HepG2 (cell line): ENCODE data around the gene OTUD7B. TPM values are rescaled to one million over a fixed set of nuclear protein-coding genes. Genes with fewer than 3 reads are reported as not detected.

Experiments used
- CENPT ChIP-seq: sonication (generic); formaldehyde crosslinking; IDR thresholded peaks from 2 replicates; pipeline ENCODE4 v1.8.0; 2022; ENCODE audit warnings: low read depth, mild to moderate bottlenecking, moderate library complexity, missing genetic modification reagents
- DDIT3 ChIP-seq: sonication (generic); formaldehyde crosslinking; IDR thresholded peaks from 2 replicates; pipeline ENCODE4 v1.4.0; 2020; ENCODE audit warnings: mild to moderate bottlenecking, missing genetic modification reagents
- FOXA1 ChIP-seq, 2 experiments: fragments of 450-650 bp in 1 of 2; sonication (generic) in 1 of 2; formaldehyde crosslinking in 1 of 2; IDR thresholded peaks; 2 replicates each; pipeline versions ENCODE4 v1.4.0 to v1.6.1; 2016 to 2020; ENCODE audit warnings: missing genetic modification reagents in 1 of 2
- HDAC1 ChIP-seq: sonication (generic); formaldehyde crosslinking; IDR thresholded peaks from 2 replicates; pipeline ENCODE4 v1.5.1; 2020; ENCODE audit warnings: mild to moderate bottlenecking, missing genetic modification reagents
- HOXA7 ChIP-seq: sonication (generic); formaldehyde crosslinking; IDR thresholded peaks from 2 replicates; pipeline ENCODE4 v1.8.1; 2022; ENCODE audit warnings: mild to moderate bottlenecking, missing genetic modification reagents, moderate library complexity
- IRF2 ChIP-seq: IDR thresholded peaks from 2 replicates; pipeline ENCODE4 v1.6.1; 2018; ENCODE audit warnings: missing genetic modification reagents, missing compliant biosample characterization
- SMAD1 ChIP-seq: sonication (generic); formaldehyde crosslinking; IDR thresholded peaks from 2 replicates; pipeline ENCODE4 v1.4.0; 2020; ENCODE audit warnings: missing genetic modification reagents, low read depth, mild to moderate bottlenecking, borderline replicate concordance
- STAT5B ChIP-seq: sonication (generic); formaldehyde crosslinking; IDR thresholded peaks from 2 replicates; pipeline ENCODE4 v1.4.0; 2020; ENCODE audit warnings: missing genetic modification reagents
- TGIF2 ChIP-seq: IDR thresholded peaks from 2 replicates; pipeline ENCODE4 v1.6.1; 2016; ENCODE audit warnings: control low read depth, missing compliant biosample characterization
- ZBTB44 ChIP-seq: sonication (generic); formaldehyde crosslinking; IDR thresholded peaks from 2 replicates; pipeline ENCODE4 v1.4.0; 2020; ENCODE audit warnings: missing genetic modification reagents
- ZFYVE20 ChIP-seq: sonication (generic); formaldehyde crosslinking; IDR thresholded peaks from 2 replicates; pipeline ENCODE4 v1.8.0; 2023; ENCODE audit warnings: low read depth, mild to moderate bottlenecking, moderate library complexity, missing genetic modification reagents, borderline replicate concordance
- ZNF329 ChIP-seq: sonication (generic); formaldehyde crosslinking; IDR thresholded peaks from 2 replicates; pipeline ENCODE4 v1.9.0; 2021; ENCODE audit warnings: low read depth, mild to moderate bottlenecking, missing genetic modification reagents
- ZNF572 ChIP-seq: sonication (generic); formaldehyde crosslinking; IDR thresholded peaks from 2 replicates; pipeline ENCODE4 v1.5.1; 2020; ENCODE audit warnings: mild to moderate bottlenecking, missing genetic modification reagents
- ZNF639 ChIP-seq: conservative IDR thresholded peaks from 2 replicates; pipeline ENCODE4 v1.6.1; 2018; ENCODE audit warnings: missing genetic modification reagents
- polyA plus RNA-seq, 8 experiments: library from polyadenylated mRNA; depleted of rRNA in 3 of 8; stranded (reverse) in 7 of 8; unstranded in 1 of 8; fragments of >200 nt; fragmentation: Illumina TruSeq in 4 of 8; extraction: Trizol in 4 of 8; gene quantifications; 2 replicates each; pipeline versions ENCODE4 v1.2.1 to v1.2.3, GENCODE V29; 2011 to 2016; ENCODE audit warnings: low read depth in 4 of 8, missing spikeins in 1 of 8, mixed read lengths in 1 of 8; ENCODE audit not compliant: insufficient read depth in 1 of 8
- total RNA-seq, 5 experiments: library from RNA; depleted of rRNA; stranded (reverse); fragments of >200 nt; fragmentation: Illumina TruSeq; extraction: Trizol; gene quantifications; 2 replicates each; pipeline ENCODE4 v1.2.3, GENCODE V29; 2016; ENCODE audit warnings: low read depth in 1 of 5
- TF ChIP-seq, protein P1 (sequence below): sonication (generic); formaldehyde crosslinking; IDR thresholded peaks from 2 replicates; pipeline ENCODE4 v1.4.0; 2020; ENCODE audit warnings: missing genetic modification reagents
- TF ChIP-seq, protein P2 (sequence below): sonication (generic); formaldehyde crosslinking; IDR thresholded peaks from 2 replicates; pipeline ENCODE4 v1.5.1; 2020; ENCODE audit warnings: missing genetic modification reagents, mild to moderate bottlenecking, borderline replicate concordance
- TF ChIP-seq, protein P3 (sequence below): sonication (generic); formaldehyde crosslinking; IDR thresholded peaks from 2 replicates; pipeline ENCODE4 v1.8.0; 2022; ENCODE audit warnings: missing genetic modification reagents, mild to moderate bottlenecking, borderline replicate concordance

Gene OTUD7B
- total and polyA plus RNA-seq, 2 of the 13 experiments (the other 11 are each of a cell fraction or from before 2014, with no cell fraction given), result 5.1 to 11.2 TPM

DNA sequence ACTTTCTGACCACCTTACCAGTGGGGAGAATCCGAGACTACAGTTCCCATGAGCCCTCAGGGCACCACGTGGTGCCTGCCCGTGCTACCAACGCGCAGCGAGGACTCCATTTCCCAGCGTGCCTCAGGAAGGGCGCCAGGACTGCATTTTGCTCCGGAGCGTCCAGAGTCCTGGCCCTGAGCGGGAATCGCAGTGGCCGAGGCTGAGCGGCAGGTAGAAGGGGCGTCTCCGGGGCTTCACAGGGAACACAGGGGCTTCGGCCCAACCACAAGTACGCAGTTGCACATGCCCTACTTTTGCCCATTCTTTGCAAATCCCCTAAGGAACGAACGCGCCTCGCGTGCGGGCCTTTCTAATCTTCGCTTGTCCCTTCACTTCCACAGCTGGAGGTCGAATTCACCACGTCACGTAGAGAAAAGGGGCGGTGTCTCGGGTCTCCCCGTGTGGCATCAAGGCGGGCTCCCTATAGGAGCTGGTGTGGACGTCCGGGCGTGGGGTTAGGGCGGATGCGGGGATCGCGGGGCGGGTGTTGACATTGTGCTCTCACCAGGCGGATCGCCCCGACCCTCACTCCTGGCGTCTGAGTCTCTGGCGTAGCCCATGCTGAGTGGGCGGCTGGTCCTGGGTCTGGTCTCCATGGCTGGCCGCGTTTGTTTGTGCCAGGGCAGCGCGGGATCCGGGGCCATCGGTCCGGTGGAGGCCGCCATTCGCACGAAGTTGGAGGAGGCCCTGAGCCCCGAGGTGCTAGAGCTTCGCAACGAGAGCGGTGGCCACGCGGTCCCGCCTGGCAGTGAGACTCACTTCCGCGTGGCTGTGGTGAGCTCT is 110.9 kb downstream of the OTUD7B start, which contains the start of gene BOLA1 (continued):
- TF ChIP-seq HDAC1 (peak; percentile 55), ZFYVE20 (no peak), ZNF572 (CRISPR knock-in tag) (no peak), HOXA7 (no peak), DDIT3 (CRISPR knock-in tag) (no peak), SMAD1 (CRISPR knock-in tag) (no peak), TGIF2 (CRISPR knock-in tag) (no peak), CENPT (CRISPR knock-in tag) (no peak), STAT5B (CRISPR knock-in tag) (no peak), ZNF329 (CRISPR knock-in tag) (no peak), IRF2 (CRISPR knock-in tag) (peak; percentile 94), FOXA1 (IDR thresholded peaks at IDR 0.05) (no peak), FOXA1 (CRISPR knock-in tag; IDR thresholded peaks at IDR 0.05) (no peak), ZNF639 (CRISPR knock-in tag) (no peak), ZBTB44 (CRISPR knock-in tag) (no peak)
- TF ChIP-seq, protein P1, sequence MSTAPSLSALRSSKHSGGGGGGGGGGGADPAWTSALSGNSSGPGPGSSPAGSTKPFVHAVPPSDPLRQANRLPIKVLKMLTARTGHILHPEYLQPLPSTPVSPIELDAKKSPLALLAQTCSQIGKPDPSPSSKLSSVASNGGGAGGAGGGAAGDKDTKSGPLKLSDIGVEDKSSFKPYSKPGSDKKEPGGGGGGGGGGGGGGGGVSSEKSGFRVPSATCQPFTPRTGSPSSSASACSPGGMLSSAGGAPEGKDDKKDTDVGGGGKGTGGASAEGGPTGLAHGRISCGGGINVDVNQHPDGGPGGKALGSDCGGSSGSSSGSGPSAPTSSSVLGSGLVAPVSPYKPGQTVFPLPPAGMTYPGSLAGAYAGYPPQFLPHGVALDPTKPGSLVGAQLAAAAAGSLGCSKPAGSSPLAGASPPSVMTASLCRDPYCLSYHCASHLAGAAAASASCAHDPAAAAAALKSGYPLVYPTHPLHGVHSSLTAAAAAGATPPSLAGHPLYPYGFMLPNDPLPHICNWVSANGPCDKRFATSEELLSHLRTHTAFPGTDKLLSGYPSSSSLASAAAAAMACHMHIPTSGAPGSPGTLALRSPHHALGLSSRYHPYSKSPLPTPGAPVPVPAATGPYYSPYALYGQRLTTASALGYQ (CRISPR knock-in tag), result no peak
- TF ChIP-seq, protein P2, sequence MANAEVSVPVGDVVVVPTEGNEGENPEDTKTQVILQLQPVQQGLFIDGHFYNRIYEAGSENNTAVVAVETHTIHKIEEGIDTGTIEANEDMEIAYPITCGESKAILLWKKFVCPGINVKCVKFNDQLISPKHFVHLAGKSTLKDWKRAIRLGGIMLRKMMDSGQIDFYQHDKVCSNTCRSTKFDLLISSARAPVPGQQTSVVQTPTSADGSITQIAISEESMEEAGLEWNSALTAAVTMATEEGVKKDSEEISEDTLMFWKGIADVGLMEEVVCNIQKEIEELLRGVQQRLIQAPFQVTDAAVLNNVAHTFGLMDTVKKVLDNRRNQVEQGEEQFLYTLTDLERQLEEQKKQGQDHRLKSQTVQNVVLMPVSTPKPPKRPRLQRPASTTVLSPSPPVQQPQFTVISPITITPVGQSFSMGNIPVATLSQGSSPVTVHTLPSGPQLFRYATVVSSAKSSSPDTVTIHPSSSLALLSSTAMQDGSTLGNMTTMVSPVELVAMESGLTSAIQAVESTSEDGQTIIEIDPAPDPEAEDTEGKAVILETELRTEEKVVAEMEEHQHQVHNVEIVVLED, result peak; percentile 84
- TF ChIP-seq, protein P3, sequence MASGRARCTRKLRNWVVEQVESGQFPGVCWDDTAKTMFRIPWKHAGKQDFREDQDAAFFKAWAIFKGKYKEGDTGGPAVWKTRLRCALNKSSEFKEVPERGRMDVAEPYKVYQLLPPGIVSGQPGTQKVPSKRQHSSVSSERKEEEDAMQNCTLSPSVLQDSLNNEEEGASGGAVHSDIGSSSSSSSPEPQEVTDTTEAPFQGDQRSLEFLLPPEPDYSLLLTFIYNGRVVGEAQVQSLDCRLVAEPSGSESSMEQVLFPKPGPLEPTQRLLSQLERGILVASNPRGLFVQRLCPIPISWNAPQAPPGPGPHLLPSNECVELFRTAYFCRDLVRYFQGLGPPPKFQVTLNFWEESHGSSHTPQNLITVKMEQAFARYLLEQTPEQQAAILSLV (CRISPR knock-in tag), result no peak
